T-helper 1 cell (primary cell): ENCODE data around the gene PRPH2.
A peak's percentile ranks its signal among the peaks of the same experiment; 100 is the strongest.
"Not testable (repeated sequence)": the region's sequence is repeated elsewhere in the genome, so short reads cannot be mapped to it uniquely, and the experiment has no call there.

Source experiments
- DNase-seq, 5 donors: peaks; one replicate each; pipeline ENCODE4 v3.0.0-alpha.2; 2012 to 2020

Gene PRPH2

GRCh38 chr6:42696526-42697267 is 25.7 kb downstream of the PRPH2 start:
- DNase-seq, result no peak

GRCh38 chr6:42694586-42694985 is 27.8 kb downstream of the PRPH2 start:
- no peak for DNase-seq

- DNase-seq, result peak in 1 of 5 donors; percentile 26
These were observed 28.6 kb downstream of the PRPH2 start for GRCh38 chr6:42693725-42694323.

GRCh38 chr6:42692137-42692911 is 30.1 kb downstream of the PRPH2 start:
- DNase-seq, result no peak

- no peak for DNase-seq
These were observed 31.5 kb downstream of the PRPH2 start for GRCh38 chr6:42690872-42691271.

GRCh38 chr6:42690151-42690702 is 32.2 kb downstream of the PRPH2 start:
- DNase-seq, result no peak

- no peak for DNase-seq
These were observed 33.0 kb downstream of the PRPH2 start for GRCh38 chr6:42689371-42689770.

- no peak for DNase-seq
These were observed 34.1 kb downstream of the PRPH2 start for GRCh38 chr6:42688281-42688680.

- no peak for DNase-seq
These were observed 43.0 kb downstream of the PRPH2 start for GRCh38 chr6:42679358-42679757.

GRCh38 chr6:42674780-42675179 is 47.6 kb downstream of the PRPH2 start:
- DNase-seq, result no peak

- not testable (repeated sequence) for DNase-seq
These were observed 48.0 kb downstream of the PRPH2 start for GRCh38 chr6:42674368-42674767.

GRCh38 chr6:42664718-42665117 is 57.7 kb downstream of the PRPH2 start:
- DNase-seq, result no peak

- peak; percentile 61 to 85 (median 72) for DNase-seq
These were observed 60.8 kb downstream of the PRPH2 start for GRCh38 chr6:42661540-42662153.

- DNase-seq, result no peak
These were observed 62.6 kb downstream of the PRPH2 start for GRCh38 chr6:42659806-42660205.

GRCh38 chr6:42653851-42654250 is 68.5 kb downstream of the PRPH2 start:
- DNase-seq, result no peak

GRCh38 chr6:42652024-42652746 is 70.2 kb downstream of the PRPH2 start:
- no peak for DNase-seq
